Uterus (tissue), 2 donors: ENCODE data around the gene RAB3IL1.

Experiments
- POLR2A ChIP-seq, 2 donors: fragments of 450-650 bp; IDR thresholded peaks; one replicate each; pipeline ENCODE4 v1.6.1; 2016; ENCODE audit warnings: antibody characterized with exemption in 2 of 2, mild to moderate bottlenecking in 1 of 2, moderate library complexity in 1 of 2
- TF ChIP-seq, protein P1 (sequence below), 4 experiments: fragments of 200-600 bp in 2 of 4; fragments of 450-650 bp in 2 of 4; sonication (generic) in 2 of 4; IDR thresholded peaks; one replicate each; pipeline ENCODE4 v1.5.1; 2016 to 2019; ENCODE audit warnings: antibody characterized with exemption in 4 of 4, mild to moderate bottlenecking in 2 of 4, moderate library complexity in 1 of 4

DNA sequence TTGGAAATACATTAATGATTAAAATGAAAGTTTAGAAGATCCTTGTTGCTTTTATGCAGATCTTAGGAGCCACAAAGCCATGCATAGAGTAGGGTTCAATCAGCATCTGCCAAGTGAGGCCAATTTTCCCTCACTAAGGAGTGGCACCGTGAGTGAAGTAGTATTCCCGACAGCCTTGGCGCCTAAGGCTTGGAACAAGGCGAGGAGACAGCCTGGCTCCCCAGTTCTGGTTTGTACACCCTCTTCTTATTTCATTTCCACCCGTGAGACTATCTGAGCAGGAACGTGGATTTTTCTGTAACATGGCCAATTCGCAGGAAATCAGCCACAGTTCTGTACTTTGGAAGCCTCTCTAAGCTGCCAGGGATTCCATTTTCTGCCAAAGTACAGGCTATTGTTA lies 66.7 kb downstream of the RAB3IL1 start:
- TF ChIP-seq, protein P1, sequence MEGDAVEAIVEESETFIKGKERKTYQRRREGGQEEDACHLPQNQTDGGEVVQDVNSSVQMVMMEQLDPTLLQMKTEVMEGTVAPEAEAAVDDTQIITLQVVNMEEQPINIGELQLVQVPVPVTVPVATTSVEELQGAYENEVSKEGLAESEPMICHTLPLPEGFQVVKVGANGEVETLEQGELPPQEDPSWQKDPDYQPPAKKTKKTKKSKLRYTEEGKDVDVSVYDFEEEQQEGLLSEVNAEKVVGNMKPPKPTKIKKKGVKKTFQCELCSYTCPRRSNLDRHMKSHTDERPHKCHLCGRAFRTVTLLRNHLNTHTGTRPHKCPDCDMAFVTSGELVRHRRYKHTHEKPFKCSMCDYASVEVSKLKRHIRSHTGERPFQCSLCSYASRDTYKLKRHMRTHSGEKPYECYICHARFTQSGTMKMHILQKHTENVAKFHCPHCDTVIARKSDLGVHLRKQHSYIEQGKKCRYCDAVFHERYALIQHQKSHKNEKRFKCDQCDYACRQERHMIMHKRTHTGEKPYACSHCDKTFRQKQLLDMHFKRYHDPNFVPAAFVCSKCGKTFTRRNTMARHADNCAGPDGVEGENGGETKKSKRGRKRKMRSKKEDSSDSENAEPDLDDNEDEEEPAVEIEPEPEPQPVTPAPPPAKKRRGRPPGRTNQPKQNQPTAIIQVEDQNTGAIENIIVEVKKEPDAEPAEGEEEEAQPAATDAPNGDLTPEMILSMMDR (IDR thresholded peaks at IDR 0.05), result no peak
- TF ChIP-seq POLR2A (IDR thresholded peaks at IDR 0.05), result no peak
